ENCODE results near the gene AUTS2. TPM values are rescaled to one million over a fixed set of nuclear protein-coding genes. Genes with fewer than 3 reads are reported as not detected.
A peak's percentile ranks its signal among the peaks of the same experiment; 100 is the strongest.

AUTS2 gene
- total RNA-seq, 1 donor from 2014 or later, result 20.4 TPM

DNA sequence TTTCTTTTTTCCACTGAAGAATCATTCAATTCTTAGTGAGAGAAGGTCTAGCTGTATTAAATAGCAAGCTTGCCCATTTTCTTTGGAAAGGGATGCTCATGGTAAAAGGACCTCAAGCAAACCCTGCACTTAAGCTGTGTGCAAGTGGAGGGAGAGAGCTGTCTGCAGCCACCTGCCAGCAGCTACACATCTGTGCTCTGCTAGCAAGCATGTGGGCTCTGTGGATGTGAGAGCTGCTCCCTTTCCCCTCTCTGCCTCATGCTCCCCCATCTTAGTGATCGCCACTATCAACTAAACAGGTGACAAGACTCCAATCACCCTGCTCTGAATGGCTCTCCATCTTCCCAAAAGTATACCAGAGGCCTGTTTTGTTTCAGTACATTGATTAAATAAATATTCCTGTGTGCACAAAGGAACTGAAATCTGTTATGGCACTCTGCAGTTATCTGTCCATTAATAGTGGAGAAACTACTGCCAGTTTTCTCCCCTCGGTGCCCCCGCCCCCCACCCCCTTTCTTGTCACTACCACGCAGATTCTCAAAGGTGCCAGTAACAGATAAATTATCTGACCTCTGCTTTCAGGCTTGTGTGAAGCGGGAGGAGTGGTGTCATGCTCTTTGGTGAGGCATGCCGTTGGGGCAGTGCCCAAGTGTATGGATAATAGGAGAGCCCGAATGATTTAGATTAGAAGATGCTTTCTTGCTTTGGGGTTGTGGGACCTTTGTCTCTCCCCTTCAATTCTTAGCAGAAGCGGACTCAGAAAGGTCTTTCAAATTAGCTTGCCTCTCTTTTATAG is 26.4 kb downstream of the AUTS2 start:
- no peak for ATAC-seq

DNA sequence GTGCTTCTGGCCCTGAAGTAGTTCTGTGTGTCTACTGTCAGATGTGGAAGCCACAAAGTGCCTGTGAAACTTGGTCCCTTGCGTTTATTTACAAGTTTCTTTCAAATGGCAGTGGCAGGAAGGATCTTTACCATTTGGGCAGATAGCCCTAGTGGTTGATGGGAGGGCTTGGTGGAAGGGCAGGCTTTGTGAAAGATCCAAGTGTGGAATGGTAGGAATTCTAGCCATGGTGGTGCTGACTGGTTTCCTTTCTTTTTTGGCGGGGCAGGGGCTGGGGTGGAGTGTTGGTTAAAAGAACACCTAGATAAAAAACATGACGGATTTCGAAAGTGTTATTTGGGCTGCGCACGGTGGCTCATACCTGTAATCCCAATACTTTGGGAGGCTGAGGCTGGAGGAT is 27.0 kb downstream of the AUTS2 start:
- no peak for ATAC-seq

DNA sequence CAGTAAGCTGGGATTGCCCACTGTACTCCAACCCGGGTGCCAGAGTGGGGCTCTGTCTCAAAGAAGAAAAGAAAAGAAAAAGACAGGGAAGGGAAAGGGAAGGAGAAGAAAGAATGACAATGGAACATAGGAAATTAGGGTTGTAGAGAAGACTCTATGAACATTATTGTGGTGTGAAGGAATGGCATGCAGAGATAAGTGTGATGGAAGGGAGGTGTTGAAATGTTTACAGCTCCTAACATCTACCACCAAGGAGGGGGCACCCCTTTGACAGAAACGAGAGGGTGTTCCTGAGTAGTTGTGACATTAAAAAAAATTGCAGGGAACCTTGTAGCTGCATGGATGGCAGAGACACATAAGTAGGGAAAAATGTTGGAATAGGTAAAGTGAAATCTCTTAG is 27.5 kb downstream of the AUTS2 start:
- no peak for ATAC-seq

DNA sequence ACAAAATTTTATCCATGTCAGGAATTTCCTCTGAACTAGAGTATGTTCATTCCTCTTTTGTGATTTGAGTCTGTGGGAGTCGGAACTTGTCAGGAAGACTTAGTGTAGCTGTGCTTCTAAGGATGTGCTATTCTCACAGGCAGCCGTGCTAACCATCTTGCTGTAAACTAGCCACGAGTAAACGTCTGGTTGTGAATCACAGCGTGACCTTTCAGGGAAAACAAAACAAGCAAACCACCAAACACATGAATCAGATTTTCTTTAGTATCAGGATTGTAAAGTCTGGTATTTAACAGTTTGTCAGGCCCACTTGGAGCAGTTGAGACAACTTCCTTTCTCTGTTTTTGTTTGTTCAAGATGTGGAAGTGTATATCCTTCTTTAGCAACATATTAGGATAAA is 32.0 kb downstream of the AUTS2 start:
- no peak for ATAC-seq

GRCh38 chr7:69631131-69631530 is 32.9 kb downstream of the AUTS2 start:
- ATAC-seq, result no peak

DNA sequence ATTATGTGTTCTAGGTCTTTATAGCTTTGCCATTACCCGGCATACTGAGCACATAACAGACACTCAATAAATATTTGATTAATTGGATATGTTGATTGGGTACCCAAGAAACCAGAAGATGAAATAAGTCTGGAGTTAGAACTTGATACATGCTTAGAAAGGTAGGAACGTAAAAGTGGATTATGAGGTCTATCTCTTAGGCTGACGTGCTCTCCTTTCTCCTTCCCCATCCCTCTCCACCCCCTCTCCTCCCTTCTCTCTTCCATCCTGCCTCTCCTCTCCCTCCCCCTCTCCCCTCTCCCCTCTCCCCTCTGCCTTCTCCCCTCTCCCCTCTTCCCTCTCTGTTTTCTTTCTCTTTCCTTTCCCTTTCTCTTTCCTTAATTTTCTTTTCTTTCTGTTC is 34.0 kb downstream of the AUTS2 start:
- ATAC-seq, result no peak

GRCh38 chr7:69633122-69633831 is 35.0 kb downstream of the AUTS2 start:
- ATAC-seq, result no peak

GRCh38 chr7:69635555-69636185 is 37.4 kb downstream of the AUTS2 start:
- ATAC-seq, result no peak

DNA sequence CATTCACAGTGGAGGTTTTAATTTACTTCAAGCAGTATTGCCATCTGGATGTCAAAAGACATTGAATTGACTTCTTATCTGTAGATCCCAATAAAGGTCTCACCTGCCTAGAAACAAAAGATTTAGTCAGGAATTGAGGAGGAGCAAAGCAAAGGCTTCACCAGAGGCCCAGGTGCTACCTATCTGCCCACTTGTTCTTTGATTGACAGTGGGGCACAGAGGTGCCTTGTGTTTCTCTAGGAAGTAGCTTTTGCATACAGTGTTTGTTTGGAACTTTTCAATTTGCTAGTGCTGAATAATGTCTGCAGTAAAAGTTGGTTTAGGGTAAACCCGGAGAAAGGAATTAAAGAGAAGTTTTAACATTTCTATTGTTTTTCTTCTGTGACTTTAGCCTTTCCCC is 40.4 kb downstream of the AUTS2 start:
- no peak for ATAC-seq

- ATAC-seq, result no peak
These were observed 41.9 kb downstream of the AUTS2 start for GRCh38 chr7:69640216-69640615.

- ATAC-seq, result no peak
These were observed 42.8 kb downstream of the AUTS2 start for GRCh38 chr7:69640925-69641594.

- no peak for ATAC-seq
These were observed 45.0 kb downstream of the AUTS2 start for GRCh38 chr7:69643265-69643664.

DNA sequence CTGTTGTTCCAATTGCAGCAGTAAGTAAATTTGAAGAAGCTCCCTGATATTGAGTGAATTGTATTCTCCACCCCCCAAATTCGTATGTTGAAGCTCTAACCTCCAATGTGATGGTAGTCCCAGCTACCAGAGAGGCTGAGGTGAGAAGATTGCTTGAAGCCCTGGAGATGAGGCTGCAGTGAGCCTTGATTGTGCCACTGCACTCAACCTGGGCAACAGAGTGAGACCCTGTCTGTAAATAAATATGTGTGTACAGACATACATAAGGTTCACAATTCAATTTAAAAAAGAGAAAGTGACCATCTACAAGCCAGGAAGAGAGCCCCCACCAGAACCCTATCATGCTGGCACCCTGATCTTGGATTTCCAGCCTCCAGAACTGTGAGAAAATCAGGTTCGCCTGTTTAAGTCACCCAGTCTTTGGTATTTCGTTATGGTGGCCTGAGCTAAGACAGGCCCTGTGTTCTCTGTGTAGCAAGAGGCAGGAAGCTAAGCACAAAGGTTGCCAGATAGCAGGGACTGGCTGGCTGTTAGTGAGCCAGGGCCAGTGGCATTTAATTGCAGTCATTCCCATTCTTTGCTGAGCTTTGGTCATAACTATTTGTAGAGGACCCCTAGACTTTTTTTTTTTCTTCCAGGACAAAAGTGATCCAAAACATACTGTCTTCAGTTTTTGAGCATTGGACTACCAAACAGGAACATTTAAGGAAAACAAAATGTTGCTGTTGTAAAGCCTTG is 45.6 kb downstream of the AUTS2 start:
- no peak for ATAC-seq

GRCh38 chr7:69645683-69646082 is 47.4 kb downstream of the AUTS2 start:
- ATAC-seq, result no peak

DNA sequence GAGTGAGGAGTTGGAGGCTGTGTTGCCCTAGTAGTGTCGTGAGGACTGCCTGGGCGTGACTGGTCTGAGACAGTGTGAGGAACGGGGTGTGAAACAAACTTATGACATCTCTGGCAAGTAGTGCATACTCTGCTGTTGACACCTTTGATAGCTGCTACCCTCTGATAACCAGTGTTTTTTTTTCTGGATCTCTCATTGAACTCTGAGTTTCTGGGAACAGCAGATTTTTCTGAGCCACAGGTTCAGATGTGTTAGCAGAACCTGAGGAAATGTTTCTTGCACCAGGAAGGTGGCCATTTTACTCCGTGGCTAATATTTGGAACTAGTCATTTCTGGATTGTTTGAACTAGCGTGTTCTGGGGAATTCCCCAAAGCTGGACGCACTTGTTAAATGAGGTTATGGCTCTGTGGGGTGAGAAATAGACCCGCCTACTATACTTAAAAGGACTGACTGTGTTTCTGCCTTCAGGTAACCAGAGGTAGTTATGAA is 52.9 kb downstream of the AUTS2 start:
- ATAC-seq, result peak; percentile 57

DNA sequence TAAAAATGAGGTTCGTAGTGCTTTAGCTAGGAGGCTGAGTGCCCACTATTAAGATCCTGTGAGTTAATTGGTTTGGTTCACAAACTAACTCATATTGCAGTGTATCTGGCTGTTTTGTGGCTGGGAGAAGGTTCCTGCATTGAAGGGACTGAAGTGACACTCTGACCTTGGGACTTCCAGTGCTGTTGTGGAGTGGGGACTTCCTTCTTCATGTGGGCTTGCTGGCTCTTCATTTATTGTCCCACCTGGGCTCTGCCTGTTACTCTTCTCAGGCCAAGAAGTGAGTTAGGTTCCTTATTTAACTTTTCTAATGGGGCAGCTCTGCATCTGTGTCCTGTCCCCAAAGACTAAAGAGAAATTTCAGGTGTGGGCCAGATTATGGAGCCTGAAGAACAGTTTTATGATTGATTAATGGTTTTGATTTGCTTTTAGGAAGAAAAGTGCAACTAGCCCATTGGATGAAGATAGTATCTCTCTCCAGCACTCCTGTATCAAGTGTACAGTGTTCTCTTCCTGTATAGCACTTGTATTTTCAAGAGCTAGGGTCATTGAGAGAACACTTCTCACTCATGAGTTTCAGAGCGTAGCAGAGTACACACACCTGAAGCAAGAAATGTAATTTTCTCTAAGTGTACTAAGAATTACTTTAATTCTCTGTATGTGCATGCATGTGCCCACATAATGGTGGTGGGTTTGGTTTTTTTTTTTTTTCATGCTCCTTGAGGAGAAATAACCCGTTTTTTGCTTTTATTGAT is 54.8 kb downstream of the AUTS2 start:
- ATAC-seq, result no peak

DNA sequence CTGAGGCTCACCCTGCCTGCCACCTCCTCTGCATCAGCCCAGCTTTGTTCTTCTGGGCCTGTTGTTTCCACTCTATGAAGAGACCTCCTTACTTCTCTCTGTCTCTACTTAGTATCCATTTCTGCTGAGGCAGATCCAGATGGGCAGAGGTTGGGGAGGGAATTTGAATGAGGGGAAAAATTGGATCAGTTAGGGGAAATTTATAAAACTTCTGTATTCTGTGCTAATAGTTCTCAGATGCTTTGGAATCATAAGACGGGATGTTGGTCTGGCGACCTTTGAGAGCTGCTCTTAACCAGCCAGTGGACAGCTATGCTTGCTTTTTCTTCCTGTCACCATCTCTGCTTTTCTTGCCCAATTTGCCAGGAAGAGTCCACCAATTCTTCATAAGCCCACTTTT is 55.5 kb downstream of the AUTS2 start:
- ATAC-seq, result no peak

DNA sequence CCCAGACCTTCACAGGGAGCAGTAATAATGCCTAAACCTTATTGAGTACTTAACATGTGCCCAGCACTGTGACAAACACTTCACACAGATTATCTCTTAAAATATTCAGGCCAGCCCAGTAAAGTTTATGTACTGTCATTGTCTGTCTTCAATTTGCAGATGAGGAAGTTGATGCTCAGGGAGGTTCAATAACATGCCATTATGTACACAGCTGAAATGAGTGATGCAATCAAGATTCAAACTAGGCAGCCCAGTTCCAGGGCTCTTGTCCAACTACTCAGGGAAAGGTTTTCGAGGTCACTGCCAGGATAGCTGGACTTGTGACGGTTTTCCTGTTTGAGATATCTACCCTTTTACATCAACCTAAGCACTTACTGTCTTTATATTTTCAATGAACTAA is 56.1 kb downstream of the AUTS2 start:
- peak; percentile 85 for ATAC-seq

GRCh38 chr7:69654849-69655707 is 56.8 kb downstream of the AUTS2 start:
- no peak for ATAC-seq

GRCh38 chr7:69656077-69656476 is 57.8 kb downstream of the AUTS2 start:
- ATAC-seq, result no peak

DNA sequence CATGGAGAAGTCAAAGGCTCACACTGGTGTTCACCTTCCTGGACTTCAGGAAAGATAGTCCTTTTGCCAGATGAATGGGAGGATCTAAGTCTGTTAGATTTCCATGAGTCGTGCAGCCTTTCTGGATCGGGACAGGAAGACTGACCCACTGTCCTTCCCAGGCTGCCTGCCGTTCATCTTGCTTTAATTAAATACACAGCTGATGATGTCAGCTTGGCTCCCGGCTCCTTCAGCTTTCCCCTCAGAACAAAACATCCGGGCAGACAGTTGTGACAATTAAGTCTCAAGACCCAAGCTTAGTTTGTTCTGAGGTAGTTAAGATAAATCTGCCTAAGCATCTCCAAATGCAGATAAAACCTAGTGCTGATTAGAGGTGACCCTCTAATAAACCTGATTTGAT is 58.6 kb downstream of the AUTS2 start:
- ATAC-seq, result no peak

Data from esophagus mucosa (tissue), 1 donor.